ENCODE data around the gene STK16. TPM values are rescaled to one million over a fixed set of nuclear protein-coding genes. Genes with fewer than 3 reads are reported as not detected.

STK16 gene
- total RNA-seq, 4 donors from 2014 or later, result 18.7 to 44.8 (median 28.2) TPM

GRCh38 chr2:219214786-219215185 lies 30.5 kb upstream of the STK16 start:
- DNase-seq, result no peak
- H3K27ac ChIP-seq, result no peak overlapping the region
- no peak for TF ChIP-seq POLR2AphosphoS5 (IDR thresholded peaks at IDR 0.05)
- TF ChIP-seq POLR2A (IDR thresholded peaks at IDR 0.05), result no peak
- no peak for TF ChIP-seq CTCF (IDR thresholded peaks at IDR 0.05)
- no peak for TF ChIP-seq EP300 (IDR thresholded peaks at IDR 0.05; ENCODE audit: low read depth)
- intact Hi-C loops (cut with DNase I; ENCODE audit: low total_unique reads) (no loop called here), in situ Hi-C loops (cut with MboI; ENCODE audit: low pct_ligation_motif_present in 1 of 4, low pct_unique_long_range_greater_than_20kb in 1 of 4, low sequenced_read_pairs in 3 of 4) (loop anchor here in 1 of 4 donors (10.0 kb wide), 1 partner anchor 50 kb away; the partner anchor contains the start of gene NHEJ1)
- WGBS, 2 donors (ENCODE audit: low coverage in 1 of 2), result 95% methylated on average over 6 of the region's 6 CpGs; no CpG with 5 or more reads in 1 of the 2 donors
- peaks cover 0 to 4% (median 0%) of the 10 kb centered on the region in 4 donors for H3K36me3 ChIP-seq
- H3K9me3 ChIP-seq, result no peaks in the 10 kb centered on the region
- H3K4me1 ChIP-seq, result peaks cover 19 to 33% (median 28%) of the 10 kb centered on the region in 4 donors
- no peaks in the 10 kb centered on the region for H3K27me3 ChIP-seq
- H3K4me3 ChIP-seq, result no peak overlapping the region

- H3K4me1 ChIP-seq, result peaks cover 19 to 37% (median 30%) of the 10 kb centered on the region in 4 donors
- no peak overlapping the region for H3K27ac ChIP-seq
- peaks cover 0 to 13% (median 3%) of the 10 kb centered on the region in 4 donors for H3K36me3 ChIP-seq
- in situ Hi-C loops (cut with MboI; ENCODE audit: low pct_ligation_motif_present in 1 of 4, low pct_unique_long_range_greater_than_20kb in 1 of 4, low sequenced_read_pairs in 3 of 4), result loop anchor here in 1 of 4 donors (10.0 kb wide), 1 partner anchor 51 kb away; the partner anchor contains the start of gene NHEJ1
- TF ChIP-seq POLR2A (IDR thresholded peaks at IDR 0.05) (no peak), EP300 (IDR thresholded peaks at IDR 0.05; ENCODE audit: low read depth) (no peak), CTCF (IDR thresholded peaks at IDR 0.05) (no peak), POLR2AphosphoS5 (IDR thresholded peaks at IDR 0.05) (no peak)
- no peak for DNase-seq
- no peaks in the 10 kb centered on the region for H3K27me3 ChIP-seq
- no peak overlapping the region for H3K4me3 ChIP-seq
- no peaks in the 10 kb centered on the region for H3K9me3 ChIP-seq
- intact Hi-C loops (cut with DNase I; ENCODE audit: low total_unique reads), result no loop called here
- 93% methylated on average over 27 of the region's 27 CpGs; no CpG with 5 or more reads in 1 of the 2 donors for WGBS, 2 donors (ENCODE audit: low coverage in 1 of 2)
Measured at GRCh38 chr2:219215871-219216534, 29.3 kb upstream of the STK16 start.

- Histone ChIP-seq H3K27ac (peak overlapping the region in 3 of 4 donors; percentile 90 to 96 (median 94)), H3K9me3 (no peaks in the 10 kb centered on the region), H3K27me3 (no peaks in the 10 kb centered on the region), H3K4me1 (peaks cover 19 to 37% (median 30%) of the 10 kb centered on the region in 4 donors), H3K4me3 (no peak overlapping the region), H3K36me3 (peaks cover 0 to 18% (median 4%) of the 10 kb centered on the region in 4 donors)
- TF ChIP-seq EP300 (IDR thresholded peaks at IDR 0.05; ENCODE audit: low read depth), result no peak
- TF ChIP-seq CTCF (IDR thresholded peaks at IDR 0.05), result no peak
- no peak for TF ChIP-seq POLR2A (IDR thresholded peaks at IDR 0.05)
- no peak for TF ChIP-seq POLR2AphosphoS5 (IDR thresholded peaks at IDR 0.05)
- WGBS, 2 donors (ENCODE audit: low coverage in 1 of 2), result 88 to 100% methylated on average over 1 to 6 of the region's 6 CpGs
- in situ Hi-C loops (cut with MboI; ENCODE audit: low pct_ligation_motif_present in 1 of 4, low pct_unique_long_range_greater_than_20kb in 1 of 4, low sequenced_read_pairs in 3 of 4), result loop anchor here in 1 of 4 donors (10.0 kb wide), 1 partner anchor 52 kb away; the partner anchor contains the start of gene NHEJ1
- intact Hi-C loops (cut with DNase I; ENCODE audit: low total_unique reads), result no loop called here
- DNase-seq, result no peak
Measured at GRCh38 chr2:219216535-219216915, 28.8 kb upstream of the STK16 start.

- no peaks in the 10 kb centered on the region for H3K9me3 ChIP-seq
- TF ChIP-seq POLR2A (IDR thresholded peaks at IDR 0.05) (peak; percentile 27), POLR2AphosphoS5 (IDR thresholded peaks at IDR 0.05) (no peak), CTCF (IDR thresholded peaks at IDR 0.05) (no peak)
- peak overlapping the region; percentile 90 to 98 (median 95) for H3K27ac ChIP-seq
- in situ Hi-C loops (cut with MboI; ENCODE audit: low pct_ligation_motif_present in 1 of 4, low pct_unique_long_range_greater_than_20kb in 1 of 4, low sequenced_read_pairs in 3 of 4) (loop anchor here in 1 of 4 donors (10.0 kb wide), 1 partner anchor 53 kb away; the partner anchor contains the start of gene NHEJ1), intact Hi-C loops (cut with DNase I; ENCODE audit: low total_unique reads) (no loop called here)
- peaks cover 0 to 35% (median 12%) of the 10 kb centered on the region in 4 donors for H3K36me3 ChIP-seq
- 6% methylated on average over 20 of the region's 37 CpGs; no CpG with 5 or more reads in 1 of the 2 donors for WGBS, 2 donors (ENCODE audit: low coverage in 1 of 2)
- H3K27me3 ChIP-seq, result no peaks in the 10 kb centered on the region
- peak overlapping the region; percentile 36 to 59 (median 50) for H3K4me3 ChIP-seq
- DNase-seq, result peak; percentile 70
- H3K4me1 ChIP-seq, result peaks cover 19 to 37% (median 30%) of the 10 kb centered on the region in 4 donors
Measured at GRCh38 chr2:219218217-219218731, 27.0 kb upstream of the STK16 start.

All from transverse colon (tissue), 4 donors.